SK-N-MC (cell line): ENCODE results near the gene CLCN7.

Experiments
- EZH2 ChIP-seq: fragments of 200-600 bp; sonication (generic); IDR thresholded peaks from one replicate; pipeline ENCODE4 v1.6.1; 2017; ENCODE audit warnings: antibody characterized with exemption
- FOXP2 ChIP-seq: optimal IDR thresholded peaks from 2 replicates; pipeline ENCODE3; 2011; ENCODE audit warnings: mild to moderate bottlenecking, moderate library complexity; ENCODE audit not compliant: insufficient read depth; ENCODE audit errors: extremely low read length, control extremely low read depth
- POLR2AphosphoS5 ChIP-seq: IDR thresholded peaks from 2 replicates; pipeline ENCODE4 v1.6.1; 2012; ENCODE audit warnings: mild to moderate bottlenecking, low read depth, low read length, borderline replicate concordance

- TF ChIP-seq POLR2AphosphoS5, result no peak
- no peak for TF ChIP-seq EZH2
- TF ChIP-seq FOXP2, result no peak
Measured at GRCh38 chr16:1499756-1500464, 25.1 kb upstream of the CLCN7 start.
